Neuron (in vitro differentiated cells): Measurements from ENCODE around the gene RPS16.

Source experiments
- H2AFZ ChIP-seq: one replicate; pipeline ENCODE4 v1.6.1; 2013; ENCODE audit warnings: low read depth, mild to moderate bottlenecking, inconsistent platforms, low read length, moderate library complexity
- H3K27me3 ChIP-seq: one replicate; pipeline ENCODE4 v1.6.1; 2013; ENCODE audit warnings: low read length; ENCODE audit not compliant: insufficient read depth
- H3K36me3 ChIP-seq: one replicate; pipeline ENCODE4 v1.6.1; 2013; ENCODE audit warnings: low read length; ENCODE audit not compliant: insufficient read depth
- H3K4me1 ChIP-seq: one replicate; pipeline ENCODE4 v1.6.1; 2013; ENCODE audit warnings: low read length; ENCODE audit not compliant: insufficient read depth
- H3K4me3 ChIP-seq: 2 replicates; pipeline ENCODE4 v1.5.1; 2013; ENCODE audit warnings: mild to moderate bottlenecking, low read length, moderate library complexity
- H3K9me3 ChIP-seq: one replicate; pipeline ENCODE4 v1.6.1; 2013; ENCODE audit warnings: low read length

Gene RPS16

GRCh38 chr19:39438270-39438934, 2.7 kb upstream of the RPS16 start:
- Histone ChIP-seq H2AFZ (no peak overlapping the region), H3K36me3 (peaks cover 14% of the 10 kb centered on the region), H3K4me3 (no peak overlapping the region), H3K4me1 (peaks cover 18% of the 10 kb centered on the region), H3K27me3 (no peaks in the 10 kb centered on the region), H3K9me3 (no peaks in the 10 kb centered on the region)

GRCh38 chr19:39436350-39436716, 584 bp upstream of the RPS16 start:
- Histone ChIP-seq H3K27me3 (no peaks in the 10 kb centered on the region), H2AFZ (no peak overlapping the region), H3K4me3 (peak overlapping the region; percentile 78), H3K4me1 (peaks cover 18% of the 10 kb centered on the region), H3K36me3 (peaks cover 26% of the 10 kb centered on the region), H3K9me3 (no peaks in the 10 kb centered on the region)

- H3K4me3 ChIP-seq: peak overlapping the region; percentile 78
- no peak overlapping the region for H2AFZ ChIP-seq
- H3K9me3 ChIP-seq: no peaks in the 10 kb centered on the region
- H3K27me3 ChIP-seq: no peaks in the 10 kb centered on the region
- H3K4me1 ChIP-seq: peaks cover 18% of the 10 kb centered on the region
- H3K36me3 ChIP-seq: peaks cover 26% of the 10 kb centered on the region
Measured at GRCh38 chr19:39434123-39435076, 1.3 kb downstream of the RPS16 start.

GRCh38 chr19:39433480-39434079, 2.2 kb downstream of the RPS16 start:
- no peaks in the 10 kb centered on the region for H3K9me3 ChIP-seq
- H3K4me1 ChIP-seq: peaks cover 21% of the 10 kb centered on the region
- no peak overlapping the region for H3K4me3 ChIP-seq
- peaks cover 26% of the 10 kb centered on the region for H3K36me3 ChIP-seq
- H2AFZ ChIP-seq: no peak overlapping the region
- H3K27me3 ChIP-seq: no peaks in the 10 kb centered on the region

GRCh38 chr19:39432677-39433025, 3.1 kb downstream of the RPS16 start:
- Histone ChIP-seq H3K36me3 (peaks cover 26% of the 10 kb centered on the region), H3K4me1 (peaks cover 28% of the 10 kb centered on the region), H3K4me3 (no peak overlapping the region)

GRCh38 chr19:39430675-39431593, 4.8 kb downstream of the RPS16 start:
- Histone ChIP-seq H3K4me1 (peaks cover 28% of the 10 kb centered on the region), H3K27me3 (no peaks in the 10 kb centered on the region), H3K4me3 (no peak overlapping the region), H2AFZ (no peak overlapping the region), H3K9me3 (no peaks in the 10 kb centered on the region), H3K36me3 (peaks cover 27% of the 10 kb centered on the region)

More at GRCh38 chr19:39432677-39433025, 3.1 kb downstream of the RPS16 start:
- Histone ChIP-seq H3K9me3 (no peaks in the 10 kb centered on the region), H2AFZ (no peak overlapping the region), H3K27me3 (no peaks in the 10 kb centered on the region)

- Histone ChIP-seq H2AFZ (no peak overlapping the region), H3K4me3 (no peak overlapping the region), H3K4me1 (peaks cover 22% of the 10 kb centered on the region), H3K36me3 (peaks cover 36% of the 10 kb centered on the region), H3K9me3 (no peaks in the 10 kb centered on the region), H3K27me3 (no peaks in the 10 kb centered on the region)
Measured at GRCh38 chr19:39428283-39429112, 7.3 kb downstream of the RPS16 start.

GRCh38 chr19:39427707-39428106, 8.0 kb downstream of the RPS16 start:
- H3K4me3 ChIP-seq: no peak overlapping the region
- no peak overlapping the region for H2AFZ ChIP-seq
- H3K36me3 ChIP-seq: peaks cover 36% of the 10 kb centered on the region
- H3K4me1 ChIP-seq: peaks cover 22% of the 10 kb centered on the region
- no peaks in the 10 kb centered on the region for H3K9me3 ChIP-seq
- H3K27me3 ChIP-seq: no peaks in the 10 kb centered on the region

- H2AFZ ChIP-seq: no peak overlapping the region
- H3K4me1 ChIP-seq: peaks cover 22% of the 10 kb centered on the region
- no peaks in the 10 kb centered on the region for H3K27me3 ChIP-seq
- H3K9me3 ChIP-seq: no peaks in the 10 kb centered on the region
- no peak overlapping the region for H3K4me3 ChIP-seq
- H3K36me3 ChIP-seq: peaks cover 38% of the 10 kb centered on the region
Measured at GRCh38 chr19:39426170-39426569, 9.6 kb downstream of the RPS16 start.

GRCh38 chr19:39425744-39426143, 10.0 kb downstream of the RPS16 start:
- no peak overlapping the region for H2AFZ ChIP-seq
- H3K36me3 ChIP-seq: peaks cover 42% of the 10 kb centered on the region
- no peaks in the 10 kb centered on the region for H3K27me3 ChIP-seq
- H3K4me1 ChIP-seq: peaks cover 22% of the 10 kb centered on the region
- H3K4me3 ChIP-seq: no peak overlapping the region
- no peaks in the 10 kb centered on the region for H3K9me3 ChIP-seq

GRCh38 chr19:39424934-39425333, 10.8 kb downstream of the RPS16 start:
- H3K4me3 ChIP-seq: no peak overlapping the region

More at GRCh38 chr19:39424934-39425333, 10.8 kb downstream of the RPS16 start:
- Histone ChIP-seq H2AFZ (no peak overlapping the region), H3K36me3 (peaks cover 48% of the 10 kb centered on the region), H3K4me1 (peaks cover 22% of the 10 kb centered on the region), H3K27me3 (no peaks in the 10 kb centered on the region), H3K9me3 (no peaks in the 10 kb centered on the region)
